GM12878 (cell line): Measurements from ENCODE around the gene NEGR1. TPM values are rescaled to one million over a fixed set of nuclear protein-coding genes. Genes with fewer than 3 reads are reported as not detected.

ENCODE experiments used
- ATAC-seq: fragments of 200-7000 bp; cut with Tn5 transposase; 3 replicates; pipeline ENCODE4 v1.9.1; 2020; ENCODE audit warnings: mild to moderate bottlenecking, moderate library complexity
- BruUV-seq: library from RNA; stranded (reverse); fragments of 400-500 nt; replicated peaks from 2 replicates; lab custom pipeline; 2021; lab: Mats Ljungman, UMichigan
- CTCF ChIA-PET: fragments of 300-600 bp; sonication (Branson Sonifier 250); formaldehyde crosslinking; extraction: SDS; loops from one replicate; lab custom pipeline; 2021; ENCODE audit warnings: inconsistent platforms; lab: Yijun Ruan, JAX
- POLR2A ChIA-PET: fragments of 350-600 bp; formaldehyde crosslinking; extraction: SDS; loops from one replicate; lab custom pipeline; 2021; ENCODE audit warnings: inconsistent platforms; lab: Charles Lee
- RAD21 ChIA-PET: fragments of 300-600 bp; sonication (Branson Sonifier 250); formaldehyde crosslinking; loops from one replicate; lab custom pipeline; 2023; ENCODE audit warnings: antibody characterized with exemption; ENCODE audit not compliant: unreplicated experiment; lab: Charles Lee
- SMC1A ChIA-PET: fragments of 300-600 bp; sonication (Branson Sonifier 250); formaldehyde crosslinking; loops from one replicate; lab custom pipeline; 2023; ENCODE audit not compliant: unreplicated experiment, uncharacterized antibody; lab: Charles Lee
- DNase-seq: peaks from one replicate; pipeline ENCODE4 v3.0.0-alpha.2; 2011; ENCODE audit warnings: low read depth, low spot score
- FAIRE-seq: peaks from 3 replicates; lab custom pipeline; 2011; peaks lifted over from hg19 to GRCh38; lab: Jason Lieb, UNC
- H2AFZ ChIP-seq: 2 replicates; pipeline ENCODE4 v1.6.0; 2011; ENCODE audit warnings: low read depth, low read length, control low read depth; ENCODE audit not compliant: control insufficient read depth
- H3K27ac ChIP-seq: 2 replicates; pipeline ENCODE4 v1.5.1; 2011; ENCODE audit warnings: control low read depth; ENCODE audit not compliant: control insufficient read depth, insufficient read depth
- H3K27me3 ChIP-seq, 2 experiments: replicated peaks in 1 of 2; 2 replicates each; pipeline versions ENCODE4 v1.6.0 to v1.6.1; 2011; ENCODE audit warnings: low read length in 1 of 2; ENCODE audit not compliant: control insufficient read depth in 2 of 2, insufficient read depth in 2 of 2
- H3K36me3 ChIP-seq, 2 experiments: 2 replicates each; pipeline ENCODE4 v1.5.1; 2011; ENCODE audit warnings: low read length in 1 of 2; ENCODE audit not compliant: control insufficient read depth in 2 of 2, insufficient read depth in 2 of 2
- H3K4me1 ChIP-seq: 2 replicates; pipeline ENCODE4 v1.6.1; 2011; ENCODE audit warnings: mild to moderate bottlenecking, low read length, moderate library complexity, mixed read lengths; ENCODE audit not compliant: control insufficient read depth, insufficient read depth
- H3K4me2 ChIP-seq: 2 replicates; pipeline ENCODE4 v1.6.0; 2011; ENCODE audit warnings: control low read depth; ENCODE audit not compliant: control insufficient read depth, insufficient read depth
- H3K4me3 ChIP-seq: fragments of 200-600 bp; sonication (generic); 2 replicates; pipeline ENCODE4 v1.5.1; 2016
- H3K79me2 ChIP-seq: 2 replicates; pipeline ENCODE4 v1.6.0; 2011; ENCODE audit warnings: low read length; ENCODE audit not compliant: control insufficient read depth, insufficient read depth
- H3K9ac ChIP-seq: 2 replicates; pipeline ENCODE4 v1.8.0; 2011; ENCODE audit warnings: low read length, control low read depth, mixed read lengths; ENCODE audit not compliant: control insufficient read depth, insufficient read depth
- H3K9me3 ChIP-seq: replicated peaks from 3 replicates; pipeline ENCODE4 v1.5.1; 2011; ENCODE audit warnings: mild to moderate bottlenecking, low read length; ENCODE audit not compliant: control insufficient read depth, insufficient read depth
- H4K20me1 ChIP-seq: 2 replicates; pipeline ENCODE4 v1.6.0; 2011; ENCODE audit not compliant: control insufficient read depth, insufficient read depth
- ASH2L ChIP-seq: fragments of 300-600, 200-600 bp; sonication (generic); IDR thresholded peaks from 2 replicates; pipeline ENCODE4 v1.6.1; 2017; ENCODE audit warnings: low read depth, mild to moderate bottlenecking, borderline replicate concordance
- ATF7 ChIP-seq: fragments of 450-650 bp; IDR thresholded peaks from 2 replicates; pipeline ENCODE4 v1.6.1; 2016; ENCODE audit warnings: low read depth, mild to moderate bottlenecking
- BACH1 ChIP-seq: fragments of 450-650 bp; IDR thresholded peaks from 2 replicates; pipeline ENCODE4 v1.6.1; 2017; ENCODE audit warnings: mild to moderate bottlenecking, borderline replicate concordance
- GATAD2B ChIP-seq: fragments of 450-650 bp; conservative IDR thresholded peaks from 2 replicates; pipeline ENCODE4 v1.6.1; 2017; ENCODE audit warnings: low read depth, mild to moderate bottlenecking, moderate library complexity
- IKZF1 ChIP-seq: fragments of 450-650 bp; conservative IDR thresholded peaks from 2 replicates; pipeline ENCODE4 v1.6.1; 2017; ENCODE audit warnings: antibody characterized with exemption, mild to moderate bottlenecking
- JUND ChIP-seq: IDR thresholded peaks from 2 replicates; pipeline ENCODE4 v1.6.1; 2012; ENCODE audit warnings: low read depth, mild to moderate bottlenecking, low read length, improper control_type of control experiment, moderate library complexity
- MEF2A ChIP-seq: IDR thresholded peaks from 2 replicates; pipeline ENCODE4 v1.6.1; 2011; ENCODE audit warnings: low read depth, mild to moderate bottlenecking, low read length, moderate library complexity; ENCODE audit not compliant: insufficient read depth
- MYB ChIP-seq: fragments of 150-350 bp; IDR thresholded peaks from 2 replicates; pipeline ENCODE4 v1.6.1; 2014; ENCODE audit warnings: mild to moderate bottlenecking, low read depth, low read length, borderline replicate concordance
- NFYA ChIP-seq: IDR thresholded peaks from 2 replicates; pipeline ENCODE4 v1.6.1; 2011; ENCODE audit warnings: low read depth, mild to moderate bottlenecking, low read length, improper control_type of control experiment, borderline replicate concordance
- NFYB ChIP-seq: IDR thresholded peaks from 2 replicates; pipeline ENCODE4 v1.6.1; 2011; ENCODE audit warnings: low read depth, mild to moderate bottlenecking, low read length, improper control_type of control experiment, moderate library complexity; ENCODE audit not compliant: insufficient read depth
- PAX5 ChIP-seq: IDR thresholded peaks from 2 replicates; pipeline ENCODE4 v1.6.1; 2011; ENCODE audit warnings: low read depth, low read length, borderline replicate concordance
- PAX8 ChIP-seq: fragments of 450-650 bp; IDR thresholded peaks from 2 replicates; pipeline ENCODE4 v1.6.1; 2017; ENCODE audit warnings: mild to moderate bottlenecking, moderate library complexity
- RBBP5 ChIP-seq: fragments of 200-600 bp; sonication (generic); conservative IDR thresholded peaks from 2 replicates; pipeline ENCODE4 v1.6.1; 2016
- TCF7 ChIP-seq: IDR thresholded peaks from 2 replicates; pipeline ENCODE4 v1.6.1; 2014; ENCODE audit warnings: antibody characterized with exemption, borderline replicate concordance
- USF2 ChIP-seq: IDR thresholded peaks from 2 replicates; pipeline ENCODE4 v1.6.1; 2011; ENCODE audit warnings: low read depth, low read length, improper control_type of control experiment, borderline replicate concordance
- ZNF274 ChIP-seq: IDR thresholded peaks from one replicate; pipeline ENCODE4 v1.8.0; 2011; ENCODE audit not compliant: insufficient read length, insufficient read depth
- WGBS: methylation state at CpG from one replicate; pipeline ENCODE4 v1.1.6; 2016; ENCODE audit warnings: low lambda C conversion rate; ENCODE audit not compliant: insufficient replicate concordance, insufficient coverage; ENCODE audit errors: missing lambda C conversion rate; 5-methylcytosine and 5-hydroxymethylcytosine counted together
- in situ Hi-C: fragments of 300-500 bp; cut with MboI; formaldehyde crosslinking; loops from 9 replicates; pipeline ENCODE4 v1.14.3; 2018; ENCODE audit warnings: mixed read lengths
- intact Hi-C: fragments of 100-400 bp; cut with micrococcal nuclease; formaldehyde crosslinking; loops from one replicate; pipeline ENCODE4 v1.14.2; 2022; ENCODE audit not compliant: unreplicated experiment
- polyA plus RNA-seq, 11 experiments: library from polyadenylated mRNA; depleted of rRNA in 4 of 11; unstranded in 6 of 11; stranded (reverse) in 5 of 11; fragments of >200 nt; fragmentation: Nextera tagmentation in 4 of 11; fragmentation: Illumina TruSeq in 1 of 11; extraction: Ambion mirVana in 4 of 11; extraction: Trizol in 1 of 11; gene quantifications; 1 replicate in 1 of 11; 2 replicates in 10 of 11; pipeline versions ENCODE4 v1.2.1 to v1.2.3, GENCODE V29; 2011 to 2016; ENCODE audit warnings: inconsistent platforms in 2 of 11, missing spikeins in 2 of 11, low read depth in 1 of 11
- total RNA-seq, 4 experiments: library from RNA; depleted of rRNA in 3 of 4; stranded (reverse); fragments of >200 nt in 3 of 4; fragmentation: Illumina TruSeq in 1 of 4; extraction: Trizol in 1 of 4; gene quantifications; 2 replicates each; pipeline versions ENCODE4 v1.2.1 to v1.2.3, GENCODE V29; 2013 to 2021
- TF ChIP-seq, protein P1 (sequence below): fragments of 450-650 bp; IDR thresholded peaks from 2 replicates; pipeline ENCODE4 v1.6.1; 2016; ENCODE audit warnings: mild to moderate bottlenecking
- TF ChIP-seq, protein P2 (sequence below): fragments of 450-650 bp; IDR thresholded peaks from 2 replicates; pipeline ENCODE4 v1.6.1; 2018; ENCODE audit warnings: mild to moderate bottlenecking, low read depth, moderate library complexity; ENCODE audit not compliant: partially characterized antibody

The NEGR1 gene
- total and polyA plus RNA-seq, 10 of the 15 experiments (the other 5 are each of a cell fraction or from before 2014, with no cell fraction given), result under 0.01 to 0.03 (median 0.01) TPM; not detected in 7

DNA sequence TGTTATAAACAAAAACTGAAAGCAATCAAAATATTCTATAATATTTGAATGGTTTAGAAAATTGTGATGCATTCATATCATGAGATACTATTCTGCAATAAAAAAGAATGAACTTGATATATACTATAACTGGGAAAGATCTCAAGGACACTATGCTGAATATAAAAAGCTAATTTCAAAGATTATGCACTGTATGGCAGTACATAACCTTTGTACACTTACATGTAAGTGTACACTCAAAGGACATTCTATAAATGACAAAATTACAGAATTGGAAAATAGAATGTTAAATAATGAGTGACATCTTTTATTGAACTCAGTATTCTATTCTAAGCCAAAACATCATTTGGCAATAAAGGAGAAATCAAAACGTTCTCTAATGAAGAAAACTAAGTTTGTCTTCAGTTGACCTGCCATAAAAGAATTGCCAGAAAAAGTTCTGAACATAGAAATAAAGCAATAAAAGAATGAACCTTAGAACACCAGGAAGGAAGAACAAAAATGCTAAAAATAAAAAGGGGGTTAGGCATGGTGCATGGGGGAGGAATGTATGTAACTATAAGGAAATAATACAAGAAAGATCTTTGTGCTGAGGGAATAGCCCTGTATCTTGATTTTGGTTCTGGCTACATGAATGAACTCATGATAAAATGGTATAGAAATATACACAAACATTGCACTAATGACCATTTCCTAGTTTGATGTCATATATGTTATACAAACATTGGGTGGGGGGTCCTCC is 519.7 kb downstream of the NEGR1 start (continued):
- TF ChIP-seq ASH2L (no peak), NFYB (no peak), TCF7 (no peak), MYB (no peak)
- TF ChIP-seq, protein P1, sequence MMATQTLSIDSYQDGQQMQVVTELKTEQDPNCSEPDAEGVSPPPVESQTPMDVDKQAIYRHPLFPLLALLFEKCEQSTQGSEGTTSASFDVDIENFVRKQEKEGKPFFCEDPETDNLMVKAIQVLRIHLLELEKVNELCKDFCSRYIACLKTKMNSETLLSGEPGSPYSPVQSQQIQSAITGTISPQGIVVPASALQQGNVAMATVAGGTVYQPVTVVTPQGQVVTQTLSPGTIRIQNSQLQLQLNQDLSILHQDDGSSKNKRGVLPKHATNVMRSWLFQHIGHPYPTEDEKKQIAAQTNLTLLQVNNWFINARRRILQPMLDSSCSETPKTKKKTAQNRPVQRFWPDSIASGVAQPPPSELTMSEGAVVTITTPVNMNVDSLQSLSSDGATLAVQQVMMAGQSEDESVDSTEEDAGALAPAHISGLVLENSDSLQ, result no peak
- TF ChIP-seq, protein P2, sequence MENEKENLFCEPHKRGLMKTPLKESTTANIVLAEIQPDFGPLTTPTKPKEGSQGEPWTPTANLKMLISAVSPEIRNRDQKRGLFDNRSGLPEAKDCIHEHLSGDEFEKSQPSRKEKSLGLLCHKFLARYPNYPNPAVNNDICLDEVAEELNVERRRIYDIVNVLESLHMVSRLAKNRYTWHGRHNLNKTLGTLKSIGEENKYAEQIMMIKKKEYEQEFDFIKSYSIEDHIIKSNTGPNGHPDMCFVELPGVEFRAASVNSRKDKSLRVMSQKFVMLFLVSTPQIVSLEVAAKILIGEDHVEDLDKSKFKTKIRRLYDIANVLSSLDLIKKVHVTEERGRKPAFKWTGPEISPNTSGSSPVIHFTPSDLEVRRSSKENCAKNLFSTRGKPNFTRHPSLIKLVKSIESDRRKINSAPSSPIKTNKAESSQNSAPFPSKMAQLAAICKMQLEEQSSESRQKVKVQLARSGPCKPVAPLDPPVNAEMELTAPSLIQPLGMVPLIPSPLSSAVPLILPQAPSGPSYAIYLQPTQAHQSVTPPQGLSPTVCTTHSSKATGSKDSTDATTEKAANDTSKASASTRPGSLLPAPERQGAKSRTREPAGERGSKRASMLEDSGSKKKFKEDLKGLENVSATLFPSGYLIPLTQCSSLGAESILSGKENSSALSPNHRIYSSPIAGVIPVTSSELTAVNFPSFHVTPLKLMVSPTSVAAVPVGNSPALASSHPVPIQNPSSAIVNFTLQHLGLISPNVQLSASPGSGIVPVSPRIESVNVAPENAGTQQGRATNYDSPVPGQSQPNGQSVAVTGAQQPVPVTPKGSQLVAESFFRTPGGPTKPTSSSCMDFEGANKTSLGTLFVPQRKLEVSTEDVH, result no peak

DNA sequence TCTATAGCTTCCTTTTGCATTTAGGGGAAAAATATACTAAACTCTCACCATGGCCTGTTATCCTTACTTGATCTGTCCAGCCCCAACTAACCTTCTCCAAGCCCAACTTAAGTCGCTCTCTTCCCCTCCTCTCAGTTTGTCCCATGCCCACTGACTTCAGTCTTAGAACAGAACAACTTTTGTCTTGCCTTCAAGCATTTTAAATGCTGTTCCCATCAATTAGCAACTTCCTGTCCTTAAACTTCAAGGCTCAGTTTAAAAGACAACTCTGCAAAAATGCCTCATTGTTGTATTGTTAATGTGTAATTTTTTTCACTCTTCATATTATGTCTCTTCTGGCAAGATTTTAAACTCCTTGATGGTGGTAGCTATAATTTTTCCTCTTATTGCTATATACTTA is 526.9 kb downstream of the NEGR1 start:
- Histone ChIP-seq H3K27ac (no peak overlapping the region), H2AFZ (no peak overlapping the region), H3K9me3 (no peaks in the 10 kb centered on the region), H3K4me2 (no peak overlapping the region), H3K4me3 (no peak overlapping the region), H4K20me1 (no peaks in the 10 kb centered on the region), H3K36me3 (no peaks in the 10 kb centered on the region), H3K4me1 (no peaks in the 10 kb centered on the region), H3K79me2 (no peaks in the 10 kb centered on the region), H3K9ac (no peak overlapping the region), H3K27me3 (no peaks in the 10 kb centered on the region)
- intact Hi-C loops, result no loop called here
- FAIRE-seq, result no peak
- POLR2A ChIA-PET, result no interaction called here
- no peak for ATAC-seq
- SMC1A ChIA-PET, result no interaction called here
- no TSS peak for BruUV-seq
- RAD21 ChIA-PET, result no interaction called here
- CTCF ChIA-PET, result no interaction called here
- 10% methylated on average over 1 of the region's 1 CpG for WGBS
- no peak for DNase-seq
- in situ Hi-C loops, result no loop called here
- TF ChIP-seq, protein P1, result no peak
- TF ChIP-seq IKZF1 (no peak), MEF2A (no peak), ZNF274 (no peak), PAX5 (no peak), JUND (no peak), GATAD2B (no peak), PAX8 (no peak), ATF7 (no peak), USF2 (no peak), BACH1 (no peak), NFYA (no peak), RBBP5 (no peak)
